Measurements from ENCODE around the gene PJVK. TPM values are rescaled to one million over a fixed set of nuclear protein-coding genes. Genes with fewer than 3 reads are reported as not detected.

PJVK gene
- total RNA-seq, 4 donors from 2014 or later, result 1.7 to 3.1 (median 1.8) TPM; not detected in 1

GRCh38 chr2:178502751-178503150, 51.6 kb downstream of the PJVK start:
- Histone ChIP-seq H3K27me3 (no peaks in the 10 kb centered on the region), H3K36me3 (peaks cover 0 to 74% (median 0%) of the 10 kb centered on the region in 3 donors), H3K27ac (no peak overlapping the region), H3K4me1 (no peaks in the 10 kb centered on the region), H3K9me3 (no peaks in the 10 kb centered on the region), H3K4me3 (no peak overlapping the region)
- DNase-seq, result no peak
- TF ChIP-seq CTCF (IDR thresholded peaks at IDR 0.05) (no peak), POLR2A (IDR thresholded peaks at IDR 0.05) (no peak)

- no peaks in the 10 kb centered on the region for H3K9me3 ChIP-seq
- H3K27ac ChIP-seq, result no peak overlapping the region
- H3K4me3 ChIP-seq, result no peak overlapping the region
- peaks cover 0 to 49% (median 0%) of the 10 kb centered on the region in 3 donors for H3K36me3 ChIP-seq
- H3K27me3 ChIP-seq, result no peaks in the 10 kb centered on the region
- peaks cover 0 to 3% (median 0%) of the 10 kb centered on the region in 4 donors for H3K4me1 ChIP-seq
- DNase-seq, result no peak
- no peak for TF ChIP-seq POLR2A (IDR thresholded peaks at IDR 0.05)
These were observed 54.9 kb downstream of the PJVK start for GRCh38 chr2:178506101-178506500.

- no peak for TF ChIP-seq POLR2A (IDR thresholded peaks at IDR 0.05)
- no peak for TF ChIP-seq CTCF (IDR thresholded peaks at IDR 0.05)
- Histone ChIP-seq H3K9me3 (no peaks in the 10 kb centered on the region), H3K4me1 (peaks cover 0 to 3% (median 0%) of the 10 kb centered on the region in 4 donors), H3K4me3 (no peak overlapping the region), H3K27ac (no peak overlapping the region), H3K36me3 (peaks cover 0 to 46% (median 0%) of the 10 kb centered on the region in 3 donors), H3K27me3 (no peaks in the 10 kb centered on the region)
- DNase-seq, result no peak
These were observed 55.3 kb downstream of the PJVK start for GRCh38 chr2:178506524-178506923.

GRCh38 chr2:178506949-178507348, 55.8 kb downstream of the PJVK start:
- no peak for TF ChIP-seq POLR2A (IDR thresholded peaks at IDR 0.05)
- TF ChIP-seq CTCF (IDR thresholded peaks at IDR 0.05), result no peak
- no peak overlapping the region for H3K4me3 ChIP-seq
- H3K27ac ChIP-seq, result no peak overlapping the region
- peaks cover 0 to 3% (median 0%) of the 10 kb centered on the region in 4 donors for H3K4me1 ChIP-seq
- peaks cover 0 to 46% (median 0%) of the 10 kb centered on the region in 3 donors for H3K36me3 ChIP-seq
- no peaks in the 10 kb centered on the region for H3K9me3 ChIP-seq
- DNase-seq, result no peak
- no peaks in the 10 kb centered on the region for H3K27me3 ChIP-seq

GRCh38 chr2:178508646-178509045, 57.5 kb downstream of the PJVK start:
- no peak overlapping the region for H3K27ac ChIP-seq
- peaks cover 0 to 3% (median 0%) of the 10 kb centered on the region in 4 donors for H3K4me1 ChIP-seq
- no peak for DNase-seq
- H3K27me3 ChIP-seq, result no peaks in the 10 kb centered on the region
- H3K4me3 ChIP-seq, result no peak overlapping the region
- H3K9me3 ChIP-seq, result no peaks in the 10 kb centered on the region
- peaks cover 0 to 40% (median 0%) of the 10 kb centered on the region in 3 donors for H3K36me3 ChIP-seq
- TF ChIP-seq CTCF (IDR thresholded peaks at IDR 0.05), result no peak
- TF ChIP-seq POLR2A (IDR thresholded peaks at IDR 0.05), result no peak

- Histone ChIP-seq H3K27me3 (no peaks in the 10 kb centered on the region), H3K4me3 (no peak overlapping the region), H3K4me1 (peaks cover 0 to 3% (median 0%) of the 10 kb centered on the region in 4 donors), H3K36me3 (peaks cover 0 to 24% (median 0%) of the 10 kb centered on the region in 3 donors), H3K9me3 (no peaks in the 10 kb centered on the region), H3K27ac (no peak overlapping the region)
- TF ChIP-seq POLR2A (IDR thresholded peaks at IDR 0.05) (no peak), CTCF (IDR thresholded peaks at IDR 0.05) (no peak)
- DNase-seq, result no peak
These were observed 59.2 kb downstream of the PJVK start for GRCh38 chr2:178510384-178510783.

Other genes with a start within 250 kb of the PJVK start
- 10 to 100 TPM; 22.4 to 54.9 (median 34.5) TPM for gene PRKRA, start 203 bp upstream of the PJVK start, total RNA-seq
- gene FKBP7, start 27.2 kb downstream of the PJVK start, total RNA-seq, result 1 to 10 TPM in 2 of 4 donors, under 1 TPM in 2; 0.53 to 5.3 (median 1.0) TPM
- gene PLEKHA3, start 29.1 kb downstream of the PJVK start, total RNA-seq, result 10 to 100 TPM in 1 of 4 donors, 1 to 10 TPM in 3; 7.4 to 13.3 (median 8.6) TPM

Data from Peyer's patch (tissue), 4 donors.